Fibroblast of upper back skin (primary cell): ENCODE measurements around the gene APP.
A peak's percentile ranks its signal among the peaks of the same experiment; 100 is the strongest.

Experiments used
- DNase-seq: peaks from one replicate; pipeline ENCODE4 v3.0.0-alpha.2; 2013

The APP gene

GRCh38 chr21:26011292-26011940, 159.2 kb downstream of the APP start:
- DNase-seq, result no peak

GRCh38 chr21:26007951-26008498, 162.5 kb downstream of the APP start:
- DNase-seq, result no peak

GRCh38 chr21:26005464-26005863, 165.1 kb downstream of the APP start:
- no peak for DNase-seq

- DNase-seq, result no peak
Measured at GRCh38 chr21:26003404-26003803, 167.2 kb downstream of the APP start.

- no peak for DNase-seq
Measured at GRCh38 chr21:26001356-26001755, 169.2 kb downstream of the APP start.

- no peak for DNase-seq
Measured at GRCh38 chr21:25999921-26000582, 170.5 kb downstream of the APP start.

GRCh38 chr21:25997788-25998611, 172.6 kb downstream of the APP start:
- peak; percentile 5 for DNase-seq

GRCh38 chr21:25995278-25995677, 175.3 kb downstream of the APP start:
- no peak for DNase-seq

GRCh38 chr21:25994758-25995163, 175.8 kb downstream of the APP start:
- no peak for DNase-seq

GRCh38 chr21:25988738-25989137, 181.8 kb downstream of the APP start:
- no peak for DNase-seq

GRCh38 chr21:25987531-25987930, 183.0 kb downstream of the APP start:
- DNase-seq, result no peak

GRCh38 chr21:25986928-25987327, 183.6 kb downstream of the APP start:
- no peak for DNase-seq

- no peak for DNase-seq
Measured at GRCh38 chr21:25985990-25986389, 184.6 kb downstream of the APP start.

- DNase-seq, result no peak
Measured at GRCh38 chr21:25984538-25984937, 186.0 kb downstream of the APP start.

GRCh38 chr21:25983745-25984144, 186.8 kb downstream of the APP start:
- no peak for DNase-seq

GRCh38 chr21:25980710-25981109, 189.9 kb downstream of the APP start:
- DNase-seq, result no peak

- DNase-seq, result no peak
Measured at GRCh38 chr21:25979845-25980616, 190.5 kb downstream of the APP start.

- DNase-seq, result no peak
Measured at GRCh38 chr21:25977068-25977611, 193.4 kb downstream of the APP start.

- no peak for DNase-seq
Measured at GRCh38 chr21:25974964-25975363, 195.6 kb downstream of the APP start.

- DNase-seq, result no peak
Measured at GRCh38 chr21:25970254-25970930, 200.2 kb downstream of the APP start.

- no peak for DNase-seq
Measured at GRCh38 chr21:25967901-25968438, 202.6 kb downstream of the APP start.
